IMR-90 (cell line): ENCODE data around the gene CRTAP. TPM values are rescaled to one million over a fixed set of nuclear protein-coding genes. Genes with fewer than 3 reads are reported as not detected.

Experiments
- ATAC-seq: fragments of 200-7000 bp; cut with Tn5 transposase; 2 replicates; pipeline ENCODE4 v1.9.1; 2020; ENCODE audit warnings: low read depth, mild to moderate bottlenecking, moderate library complexity
- BruUV-seq: library from RNA; stranded (reverse); fragments of 400-500 nt; replicated peaks from 2 replicates; lab custom pipeline; 2021; lab: Mats Ljungman, UMichigan
- CTCF ChIA-PET: fragments of 300-600 bp; formaldehyde crosslinking; extraction: SDS; loops from one replicate; lab custom pipeline; 2021; ENCODE audit warnings: antibody characterized with exemption; lab: Yijun Ruan, JAX
- POLR2A ChIA-PET: fragments of 300-600 bp; sonication (Branson Sonifier 250); formaldehyde crosslinking; loops from one replicate; lab custom pipeline; 2022; ENCODE audit warnings: antibody characterized with exemption; ENCODE audit not compliant: unreplicated experiment; lab: Charles Lee
- DNase-seq: peaks from one replicate; pipeline ENCODE4 v3.0.0; 2013
- H2AFZ ChIP-seq: replicated peaks from 2 replicates; pipeline ENCODE3; 2013; ENCODE audit warnings: low read length, mild to moderate bottlenecking; ENCODE audit not compliant: poor library complexity
- H2AK5ac ChIP-seq: 2 replicates; pipeline ENCODE4 v1.6.1; 2013; ENCODE audit warnings: low read depth, low read length, inconsistent platforms
- H2AK9ac ChIP-seq: replicated peaks from 2 replicates; pipeline ENCODE3; 2013; ENCODE audit warnings: mild to moderate bottlenecking, low read depth, low read length, moderate library complexity; ENCODE audit not compliant: poor library complexity
- H2BK120ac ChIP-seq: 2 replicates; pipeline ENCODE4 v1.6.1; 2013; ENCODE audit warnings: low read depth, low read length, inconsistent platforms
- H2BK15ac ChIP-seq: 3 replicates; pipeline ENCODE4 v1.6.1; 2013; ENCODE audit warnings: low read depth, low read length, inconsistent platforms
- H2BK20ac ChIP-seq: 2 replicates; pipeline ENCODE4 v1.6.1; 2013; ENCODE audit warnings: low read depth, mild to moderate bottlenecking, inconsistent platforms, low read length, moderate library complexity
- H2BK5ac ChIP-seq: 2 replicates; pipeline ENCODE4 v1.6.1; 2013; ENCODE audit warnings: mild to moderate bottlenecking, low read depth, low read length, inconsistent platforms; ENCODE audit not compliant: poor library complexity, severe bottlenecking
- H3K14ac ChIP-seq: replicated peaks from 2 replicates; pipeline ENCODE4 v1.6.1; 2013; ENCODE audit warnings: low read depth, low read length, inconsistent platforms
- H3K18ac ChIP-seq: 2 replicates; pipeline ENCODE4 v1.6.1; 2013; ENCODE audit warnings: low read depth, low read length, control low read depth
- H3K23ac ChIP-seq: 2 replicates; pipeline ENCODE4 v1.6.1; 2013; ENCODE audit warnings: low read depth, low read length, inconsistent platforms
- H3K27ac ChIP-seq: 2 replicates; pipeline ENCODE4 v1.5.1; 2013; ENCODE audit warnings: mild to moderate bottlenecking, control low read depth, low read length; ENCODE audit not compliant: insufficient read depth
- H3K27me3 ChIP-seq: 2 replicates; pipeline ENCODE4 v1.6.1; 2013; ENCODE audit warnings: low read length; ENCODE audit not compliant: control insufficient read depth, insufficient read depth
- H3K36me3 ChIP-seq: 2 replicates; pipeline ENCODE4 v1.6.1; 2013; ENCODE audit warnings: low read length, mixed read lengths; ENCODE audit not compliant: control insufficient read depth, insufficient read depth
- H3K4ac ChIP-seq: 2 replicates; pipeline ENCODE4 v1.6.1; 2013; ENCODE audit warnings: low read depth, low read length, inconsistent platforms
- H3K4me1 ChIP-seq: 2 replicates; pipeline ENCODE4 v1.6.1; 2013; ENCODE audit warnings: low read length, mixed read lengths; ENCODE audit not compliant: control insufficient read depth, insufficient read depth
- H3K4me2 ChIP-seq: 2 replicates; pipeline ENCODE4 v1.6.1; 2013; ENCODE audit warnings: low read depth, mild to moderate bottlenecking, control low read depth, low read length, moderate library complexity
- H3K4me3 ChIP-seq: 2 replicates; pipeline ENCODE4 v1.5.1; 2013; ENCODE audit warnings: low read depth, mild to moderate bottlenecking, control low read depth, low read length, moderate library complexity; ENCODE audit not compliant: insufficient read depth
- H3K56ac ChIP-seq: 2 replicates; pipeline ENCODE4 v1.6.1; 2013; ENCODE audit warnings: low read length, inconsistent platforms; ENCODE audit not compliant: insufficient read depth; ENCODE audit errors: extremely low read depth
- H3K79me1 ChIP-seq, 2 experiments: 2 replicates each; pipeline ENCODE4 v1.6.1; 2013; ENCODE audit warnings: low read length in 2 of 2, inconsistent platforms in 1 of 2, low read depth in 1 of 2
- H3K9ac ChIP-seq: 2 replicates; pipeline ENCODE4 v1.6.1; 2013; ENCODE audit warnings: low read depth, low read length, control low read depth
- H3K9me1 ChIP-seq: 2 replicates; pipeline ENCODE4 v1.6.1; 2013; ENCODE audit warnings: low read length, inconsistent platforms; ENCODE audit not compliant: insufficient read depth
- H3K9me3 ChIP-seq: 2 replicates; pipeline ENCODE4 v1.6.1; 2013; ENCODE audit warnings: low read length; ENCODE audit not compliant: control insufficient read depth, insufficient read depth
- H4K20me1 ChIP-seq: 2 replicates; pipeline ENCODE4 v1.6.1; 2013; ENCODE audit warnings: low read length, inconsistent platforms; ENCODE audit not compliant: insufficient read depth
- H4K5ac ChIP-seq: 2 replicates; pipeline ENCODE4 v1.6.1; 2013; ENCODE audit warnings: mild to moderate bottlenecking, low read depth, low read length, control low read depth
- H4K8ac ChIP-seq, 2 experiments: 2 replicates each; pipeline ENCODE4 v1.6.1; 2013; ENCODE audit warnings: low read depth in 2 of 2, low read length in 2 of 2, control low read depth in 1 of 2, inconsistent platforms in 1 of 2
- H4K91ac ChIP-seq: 2 replicates; pipeline ENCODE4 v1.6.1; 2013; ENCODE audit warnings: low read depth, low read length, inconsistent platforms; ENCODE audit not compliant: insufficient read depth
- MAFK ChIP-seq: IDR thresholded peaks from 2 replicates; pipeline ENCODE4 v1.6.1; 2012; ENCODE audit warnings: low read depth, low read length, improper control_type of control experiment
- MAZ ChIP-seq: IDR thresholded peaks from 2 replicates; pipeline ENCODE4 v1.6.1; 2012; ENCODE audit warnings: low read depth, mild to moderate bottlenecking, low read length, improper control_type of control experiment, moderate library complexity, borderline replicate concordance
- SMC3 ChIP-seq: fragments of 150-350 bp; IDR thresholded peaks from 2 replicates; pipeline ENCODE4 v1.6.1; 2016; ENCODE audit warnings: low read depth, mild to moderate bottlenecking, antibody characterized with exemption, low read length, moderate library complexity
- WGBS, 2 experiments: methylation state at CpG; one replicate each; pipeline versions ENCODE4 v1.1.5 to v1.1.7; 2013; ENCODE audit warnings: missing lambda C conversion rate in 2 of 2; ENCODE audit not compliant: insufficient read length in 1 of 2; ENCODE audit errors: extremely low coverage in 2 of 2; 5-methylcytosine and 5-hydroxymethylcytosine counted together
- dilution Hi-C: fragments of 300-500 bp; cut with HindIII; formaldehyde crosslinking; loops from one replicate; pipeline ENCODE4 v1.14.3; 2018; ENCODE audit warnings: low sequenced_read_pairs; ENCODE audit not compliant: unreplicated experiment
- in situ Hi-C: fragments of 300-500 bp; cut with MboI; formaldehyde crosslinking; loops from 3 replicates; pipeline ENCODE4 v1.14.3; 2019; ENCODE audit warnings: low sequenced_read_pairs, inconsistent platforms, mixed read lengths
- intact Hi-C: fragments of 100-400 bp; cut with micrococcal nuclease; formaldehyde crosslinking; loops from 2 replicates; pipeline ENCODE4 v1.10.0; 2022
- polyA plus RNA-seq, 3 experiments: library from polyadenylated mRNA; depleted of rRNA; stranded (reverse); fragments of >200 nt; gene quantifications; 2 replicates each; pipeline ENCODE4 v1.2.3, GENCODE V29; 2012; ENCODE audit warnings: low replicate concordance in 1 of 3
- total RNA-seq: library from RNA; depleted of rRNA; stranded (reverse); fragments of >200 nt; gene quantifications from 2 replicates; pipeline ENCODE4 v1.2.3, GENCODE V29; 2012

Gene CRTAP
- total and polyA plus RNA-seq, 2 of the 4 experiments (the other 2 are of a cell fraction) = 108 to 205 TPM

- Histone ChIP-seq H3K4ac (no peak overlapping the region), H3K9me3 (no peaks in the 10 kb centered on the region), H4K20me1 (no peaks in the 10 kb centered on the region), H3K23ac (no peak overlapping the region), H3K56ac (no peak overlapping the region), H2AFZ (no peak overlapping the region), H4K91ac (no peak overlapping the region), H2AK9ac (no peak overlapping the region), H3K9ac (no peak overlapping the region), H2BK15ac (no peak overlapping the region), H3K27me3 (no peaks in the 10 kb centered on the region), H2BK120ac (no peak overlapping the region), H3K18ac (no peak overlapping the region), H3K36me3 (no peaks in the 10 kb centered on the region), H3K27ac (no peak overlapping the region), H3K4me1 (no peaks in the 10 kb centered on the region), H4K8ac (no peak overlapping the region), H4K5ac (no peak overlapping the region), H3K4me3 (no peak overlapping the region), H3K9me1 (peaks cover 5% of the 10 kb centered on the region), H2BK5ac (no peak overlapping the region), H3K79me1 (no peaks in the 10 kb centered on the region), H2BK20ac (no peak overlapping the region), H3K14ac (no peak overlapping the region), H3K4me2 (no peak overlapping the region), H2AK5ac (no peak overlapping the region)
- intact Hi-C loops = no loop called here
- in situ Hi-C loops = no loop called here
- CTCF ChIA-PET = no interaction called here
- TF ChIP-seq MAFK (no peak), MAZ (no peak), SMC3 (no peak)
- POLR2A ChIA-PET = no interaction called here
- dilution Hi-C loops = no loop called here
- DNase-seq (no peak), ATAC-seq (no peak)
- WGBS, 2 experiments = no CpG with 5 or more reads among the region's 4 CpGs
- BruUV-seq = no TSS peak
These were observed 59.9 kb downstream of the CRTAP start for GRCh38 chr3:33173672-33174071.
